Dendritic cell treated with granulocyte-macrophage colony-stimulating factor and Interleukin-4, amounts not matched to agents 40 ng/mL and 50 ng/mL, for 4 days (primary cell): Measurements from ENCODE around the gene MTUS2.

Experiments
- H3K27ac Mint-ChIP-seq: one replicate; pipeline ENCODE4 v1.8.0; 2022; ENCODE audit warnings: mild to moderate bottlenecking, mixed read lengths
- H3K27me3 Mint-ChIP-seq: one replicate; pipeline ENCODE4 v1.8.0; 2022; ENCODE audit warnings: mild to moderate bottlenecking, mixed read lengths
- H3K36me3 Mint-ChIP-seq: one replicate; pipeline ENCODE4 v1.8.0; 2022; ENCODE audit warnings: low read depth, mixed read lengths
- H3K4me1 Mint-ChIP-seq: one replicate; pipeline ENCODE4 v1.8.0; 2022; ENCODE audit warnings: low read depth, mixed read lengths
- H3K4me3 Mint-ChIP-seq: one replicate; pipeline ENCODE4 v1.8.0; 2022; ENCODE audit warnings: mild to moderate bottlenecking, moderate library complexity, mixed read lengths
- H3K9me3 Mint-ChIP-seq: one replicate; pipeline ENCODE4 v1.8.0; 2022; ENCODE audit warnings: mixed read lengths
- intact Hi-C: fragments of 100-400 bp; cut with micrococcal nuclease; formaldehyde crosslinking; loops from one replicate; pipeline ENCODE4 v1.15.0; 2022

The MTUS2 gene

GRCh38 chr13:29131881-29132668 is 311.9 kb downstream of the MTUS2 start:
- peaks cover 5% of the 10 kb centered on the region for H3K9me3 Mint-ChIP-seq
- no peak overlapping the region for H3K27ac Mint-ChIP-seq
- H3K36me3 Mint-ChIP-seq = no peaks in the 10 kb centered on the region
- intact Hi-C loops = no loop called here
- no peak overlapping the region for H3K4me3 Mint-ChIP-seq
- no peaks in the 10 kb centered on the region for H3K27me3 Mint-ChIP-seq
- H3K4me1 Mint-ChIP-seq = no peaks in the 10 kb centered on the region

- H3K27ac Mint-ChIP-seq = no peak overlapping the region
- H3K27me3 Mint-ChIP-seq = no peaks in the 10 kb centered on the region
- no peaks in the 10 kb centered on the region for H3K4me1 Mint-ChIP-seq
- H3K36me3 Mint-ChIP-seq = no peaks in the 10 kb centered on the region
- peaks cover 14% of the 10 kb centered on the region for H3K9me3 Mint-ChIP-seq
- intact Hi-C loops = no loop called here
- no peak overlapping the region for H3K4me3 Mint-ChIP-seq
Measured at GRCh38 chr13:29136341-29136740, 316.2 kb downstream of the MTUS2 start.

- no peak overlapping the region for H3K4me3 Mint-ChIP-seq
- H3K27ac Mint-ChIP-seq = no peak overlapping the region
Measured at GRCh38 chr13:29137016-29137415, 316.9 kb downstream of the MTUS2 start.

GRCh38 chr13:29137995-29138394 is 317.9 kb downstream of the MTUS2 start:
- Mint-ChIP-seq H3K4me1 (no peaks in the 10 kb centered on the region), H3K27ac (no peak overlapping the region), H3K27me3 (no peaks in the 10 kb centered on the region), H3K4me3 (no peak overlapping the region), H3K9me3 (peaks cover 14% of the 10 kb centered on the region), H3K36me3 (no peaks in the 10 kb centered on the region)
- intact Hi-C loops = no loop called here

More at GRCh38 chr13:29137016-29137415, 316.9 kb downstream of the MTUS2 start:
- intact Hi-C loops = no loop called here
- no peaks in the 10 kb centered on the region for H3K4me1 Mint-ChIP-seq
- no peaks in the 10 kb centered on the region for H3K36me3 Mint-ChIP-seq
- no peaks in the 10 kb centered on the region for H3K27me3 Mint-ChIP-seq
- H3K9me3 Mint-ChIP-seq = peaks cover 14% of the 10 kb centered on the region

- Mint-ChIP-seq H3K4me3 (no peak overlapping the region), H3K9me3 (peaks cover 14% of the 10 kb centered on the region), H3K4me1 (no peaks in the 10 kb centered on the region), H3K27ac (no peak overlapping the region), H3K36me3 (no peaks in the 10 kb centered on the region), H3K27me3 (no peaks in the 10 kb centered on the region)
- intact Hi-C loops = no loop called here
Measured at GRCh38 chr13:29140277-29140676, 320.1 kb downstream of the MTUS2 start.

GRCh38 chr13:29143847-29144246 is 323.7 kb downstream of the MTUS2 start:
- H3K27me3 Mint-ChIP-seq = no peaks in the 10 kb centered on the region
- H3K9me3 Mint-ChIP-seq = no peaks in the 10 kb centered on the region
- H3K36me3 Mint-ChIP-seq = no peaks in the 10 kb centered on the region
- no peak overlapping the region for H3K4me3 Mint-ChIP-seq
- intact Hi-C loops = no loop called here
- no peak overlapping the region for H3K27ac Mint-ChIP-seq
- no peaks in the 10 kb centered on the region for H3K4me1 Mint-ChIP-seq

GRCh38 chr13:29154390-29154789 is 334.3 kb downstream of the MTUS2 start:
- intact Hi-C loops = no loop called here
- no peak overlapping the region for H3K27ac Mint-ChIP-seq
- no peaks in the 10 kb centered on the region for H3K36me3 Mint-ChIP-seq
- no peaks in the 10 kb centered on the region for H3K4me1 Mint-ChIP-seq
- peaks cover 12% of the 10 kb centered on the region for H3K9me3 Mint-ChIP-seq
- H3K27me3 Mint-ChIP-seq = peaks cover 6% of the 10 kb centered on the region
- H3K4me3 Mint-ChIP-seq = no peak overlapping the region

- no peak overlapping the region for H3K27ac Mint-ChIP-seq
- H3K4me1 Mint-ChIP-seq = peaks cover 5% of the 10 kb centered on the region
- H3K9me3 Mint-ChIP-seq = peaks cover 12% of the 10 kb centered on the region
- no peaks in the 10 kb centered on the region for H3K36me3 Mint-ChIP-seq
- peaks cover 6% of the 10 kb centered on the region for H3K27me3 Mint-ChIP-seq
- intact Hi-C loops = no loop called here
- no peak overlapping the region for H3K4me3 Mint-ChIP-seq
Measured at GRCh38 chr13:29156136-29156535, 336.0 kb downstream of the MTUS2 start.

GRCh38 chr13:29159871-29160270 is 339.7 kb downstream of the MTUS2 start:
- H3K9me3 Mint-ChIP-seq = no peaks in the 10 kb centered on the region
- H3K4me1 Mint-ChIP-seq = peaks cover 6% of the 10 kb centered on the region
- H3K27me3 Mint-ChIP-seq = peaks cover 2% of the 10 kb centered on the region
- no peaks in the 10 kb centered on the region for H3K36me3 Mint-ChIP-seq
- H3K27ac Mint-ChIP-seq = no peak overlapping the region
- H3K4me3 Mint-ChIP-seq = no peak overlapping the region
- intact Hi-C loops = no loop called here

- Mint-ChIP-seq H3K27me3 (peaks cover 2% of the 10 kb centered on the region), H3K27ac (no peak overlapping the region), H3K9me3 (no peaks in the 10 kb centered on the region), H3K4me3 (no peak overlapping the region), H3K36me3 (no peaks in the 10 kb centered on the region), H3K4me1 (peaks cover 16% of the 10 kb centered on the region)
- intact Hi-C loops = no loop called here
Measured at GRCh38 chr13:29160862-29161261, 340.7 kb downstream of the MTUS2 start.

- Mint-ChIP-seq H3K27ac (no peak overlapping the region), H3K9me3 (no peaks in the 10 kb centered on the region), H3K4me3 (no peak overlapping the region), H3K4me1 (peaks cover 18% of the 10 kb centered on the region), H3K27me3 (peaks cover 2% of the 10 kb centered on the region), H3K36me3 (no peaks in the 10 kb centered on the region)
- intact Hi-C loops = no loop called here
Measured at GRCh38 chr13:29161676-29162075, 341.5 kb downstream of the MTUS2 start.

- Mint-ChIP-seq H3K9me3 (no peaks in the 10 kb centered on the region), H3K4me1 (peaks cover 18% of the 10 kb centered on the region), H3K4me3 (no peak overlapping the region), H3K27me3 (peaks cover 2% of the 10 kb centered on the region), H3K27ac (no peak overlapping the region), H3K36me3 (no peaks in the 10 kb centered on the region)
- intact Hi-C loops = no loop called here
Measured at GRCh38 chr13:29162638-29163235, 342.6 kb downstream of the MTUS2 start.

- Mint-ChIP-seq H3K4me1 (peaks cover 18% of the 10 kb centered on the region), H3K36me3 (no peaks in the 10 kb centered on the region), H3K4me3 (no peak overlapping the region), H3K27me3 (no peaks in the 10 kb centered on the region), H3K27ac (no peak overlapping the region), H3K9me3 (no peaks in the 10 kb centered on the region)
- intact Hi-C loops = no loop called here
Measured at GRCh38 chr13:29164116-29164515, 344.0 kb downstream of the MTUS2 start.

- Mint-ChIP-seq H3K36me3 (no peaks in the 10 kb centered on the region), H3K27ac (no peak overlapping the region), H3K27me3 (no peaks in the 10 kb centered on the region), H3K4me1 (peaks cover 18% of the 10 kb centered on the region), H3K4me3 (no peak overlapping the region), H3K9me3 (no peaks in the 10 kb centered on the region)
- intact Hi-C loops = no loop called here
Measured at GRCh38 chr13:29165216-29165615, 345.1 kb downstream of the MTUS2 start.

- H3K4me1 Mint-ChIP-seq = peaks cover 15% of the 10 kb centered on the region
- no peak overlapping the region for H3K4me3 Mint-ChIP-seq
- peaks cover under 1% of the 10 kb centered on the region for H3K9me3 Mint-ChIP-seq
- intact Hi-C loops = no loop called here
- no peaks in the 10 kb centered on the region for H3K27me3 Mint-ChIP-seq
- no peak overlapping the region for H3K27ac Mint-ChIP-seq
- no peaks in the 10 kb centered on the region for H3K36me3 Mint-ChIP-seq
Measured at GRCh38 chr13:29165840-29166239, 345.7 kb downstream of the MTUS2 start.
